ENCODE results near the gene OR3A3. TPM values are rescaled to one million over a fixed set of nuclear protein-coding genes. Genes with fewer than 3 reads are reported as not detected.

The OR3A3 gene
- total RNA-seq, 1 donor from 2014 or later, result not detected

- DNase-seq (ENCODE audit: low read depth, low spot score), result no peak
Measured at GRCh38 chr17:3472137-3472536, 61.0 kb downstream of the OR3A3 start.

Other genes starting within 250 kb of the OR3A3 start
- not detected in 2 replicates for gene OR1A2, start 213.9 kb upstream of the OR3A3 start, total RNA-seq
- not detected in 2 replicates for gene OR1A1, start 203.7 kb upstream of the OR3A3 start, total RNA-seq
- gene OR3A1, start 113.0 kb upstream of the OR3A3 start, total RNA-seq, result not detected in 2 replicates
- not detected in 2 replicates for gene OR3A2, start 25.1 kb upstream of the OR3A3 start, total RNA-seq
- not detected in 2 replicates for gene OR1E1, start 13.0 kb upstream of the OR3A3 start, total RNA-seq
- not detected in 2 replicates for gene OR1E2, start 22.5 kb downstream of the OR3A3 start, total RNA-seq
- 0.07 TPM in 1 of 2 replicates, not detected in the other for gene SPATA22, start 60.4 kb downstream of the OR3A3 start, total RNA-seq
- not detected in 2 replicates for gene ASPA, start 64.6 kb downstream of the OR3A3 start, total RNA-seq
- gene TRPV3, start 146.4 kb downstream of the OR3A3 start, total RNA-seq, result not detected in 2 replicates
- gene TRPV1, start 198.0 kb downstream of the OR3A3 start, total RNA-seq, result 0.33 and 0.78 TPM in 2 replicates
- 19.5 and 21.8 TPM in 2 replicates for gene SHPK, start 224.9 kb downstream of the OR3A3 start, total RNA-seq
- 13.1 and 17.7 TPM in 2 replicates for gene CTNS, start 225.4 kb downstream of the OR3A3 start, total RNA-seq

Data from pulmonary artery endothelial cell (primary cell).